K562 (cell line): ENCODE results near the gene MAPKAPK2.

Experiments used
- POLR2A ChIP-seq: fragments of 450-650 bp; conservative IDR thresholded peaks from 2 replicates; pipeline ENCODE4 v1.6.1; 2016
- TCF7 ChIP-seq: sonication (generic); IDR thresholded peaks from 2 replicates; pipeline ENCODE4 v1.6.1; 2016; ENCODE audit warnings: antibody characterized with exemption, borderline replicate concordance

DNA sequence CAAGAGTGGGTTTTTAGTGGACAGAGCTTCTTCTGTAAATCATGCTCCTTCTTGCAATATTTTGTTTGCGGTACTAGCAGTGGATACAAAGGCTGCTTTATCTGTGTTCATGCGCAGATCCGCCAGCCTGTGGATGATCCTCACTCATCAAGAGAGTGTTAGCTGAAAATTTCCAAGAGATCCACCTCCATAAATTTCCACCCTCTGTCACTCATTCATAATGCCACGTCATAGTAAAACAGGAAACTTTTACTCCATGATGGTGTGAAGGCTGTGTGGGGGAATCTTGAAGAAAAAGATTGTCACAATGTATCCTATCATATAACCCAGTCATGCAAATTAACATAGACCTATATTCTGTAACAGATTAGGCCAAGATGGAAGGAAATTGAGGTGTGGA is 4.4 kb upstream of the MAPKAPK2 start:
- no peak for TF ChIP-seq POLR2A
- TF ChIP-seq TCF7: no peak
